Sigmoid colon (tissue), 4 donors: ENCODE results near the gene LGALS8.

Source experiments
- POLR2AphosphoS5 ChIP-seq, 4 donors: sonication (generic); formaldehyde crosslinking; IDR thresholded peaks; one replicate each; pipeline ENCODE4 v1.6.1; 2017; ENCODE audit warnings: antibody characterized with exemption in 4 of 4
- TF ChIP-seq, protein P1 (sequence below), 4 experiments: fragments of 450-650 bp in 3 of 4; fragments of 200-600 bp in 1 of 4; IDR thresholded peaks; one replicate each; pipeline ENCODE4 v1.5.1; 2016 to 2019; ENCODE audit warnings: antibody characterized with exemption in 4 of 4, mild to moderate bottlenecking in 3 of 4, moderate library complexity in 2 of 4

GRCh38 chr1:236543065-236543669 lies 19.4 kb downstream of the LGALS8 start:
- TF ChIP-seq, protein P1, sequence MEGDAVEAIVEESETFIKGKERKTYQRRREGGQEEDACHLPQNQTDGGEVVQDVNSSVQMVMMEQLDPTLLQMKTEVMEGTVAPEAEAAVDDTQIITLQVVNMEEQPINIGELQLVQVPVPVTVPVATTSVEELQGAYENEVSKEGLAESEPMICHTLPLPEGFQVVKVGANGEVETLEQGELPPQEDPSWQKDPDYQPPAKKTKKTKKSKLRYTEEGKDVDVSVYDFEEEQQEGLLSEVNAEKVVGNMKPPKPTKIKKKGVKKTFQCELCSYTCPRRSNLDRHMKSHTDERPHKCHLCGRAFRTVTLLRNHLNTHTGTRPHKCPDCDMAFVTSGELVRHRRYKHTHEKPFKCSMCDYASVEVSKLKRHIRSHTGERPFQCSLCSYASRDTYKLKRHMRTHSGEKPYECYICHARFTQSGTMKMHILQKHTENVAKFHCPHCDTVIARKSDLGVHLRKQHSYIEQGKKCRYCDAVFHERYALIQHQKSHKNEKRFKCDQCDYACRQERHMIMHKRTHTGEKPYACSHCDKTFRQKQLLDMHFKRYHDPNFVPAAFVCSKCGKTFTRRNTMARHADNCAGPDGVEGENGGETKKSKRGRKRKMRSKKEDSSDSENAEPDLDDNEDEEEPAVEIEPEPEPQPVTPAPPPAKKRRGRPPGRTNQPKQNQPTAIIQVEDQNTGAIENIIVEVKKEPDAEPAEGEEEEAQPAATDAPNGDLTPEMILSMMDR (IDR thresholded peaks at IDR 0.05), result no peak
- no peak for TF ChIP-seq POLR2AphosphoS5 (IDR thresholded peaks at IDR 0.05)
